Measurements from ENCODE around the gene C20orf144.
"Not testable (repeated sequence)": the region's sequence is repeated elsewhere in the genome, so short reads cannot be mapped to it uniquely, and the experiment has no call there.

GRCh38 chr20:33698966-33699365 is 36.8 kb downstream of the C20orf144 start:
- TF ChIP-seq CTCF (IDR thresholded peaks at IDR 0.05); POLR2AphosphoS5 (IDR thresholded peaks at IDR 0.05); POLR2A (IDR thresholded peaks at IDR 0.05; ENCODE audit: low read depth); EP300 (IDR thresholded peaks at IDR 0.05): not testable (repeated sequence)

Measured in esophagus muscularis mucosa (tissue), 4 donors.